H1 (cell line): Measurements from ENCODE around the gene NIFK. TPM values are rescaled to one million over a fixed set of nuclear protein-coding genes. Genes with fewer than 3 reads are reported as not detected.

ENCODE experiments used
- CHD7 ChIP-seq: fragments of 300-600 bp; sonication (generic); IDR thresholded peaks from 2 replicates; pipeline ENCODE4 v1.7.1; 2012; ENCODE audit warnings: low read length, moderate library complexity, mild to moderate bottlenecking, inconsistent platforms; ENCODE audit not compliant: insufficient replicate concordance
- polyA plus RNA-seq, 7 experiments: library from polyadenylated mRNA; depleted of rRNA in 3 of 7; stranded (reverse) in 5 of 7; unstranded in 2 of 7; fragments of >200 nt in 5 of 7; fragments of 200-250 nt in 2 of 7; gene quantifications; 1 replicate in 5 of 7; 2 replicates in 1 of 7; 4 replicates in 1 of 7; pipeline versions ENCODE4 v1.2.1 to v1.2.3, GENCODE V29; 2011 to 2013; ENCODE audit warnings: missing spikeins in 2 of 7, mixed read lengths in 2 of 7
- total RNA-seq: library from RNA; stranded (reverse); fragmentation: NEBNext Ultra II Directional; extraction: Animal tissue kit (Norgen Biotek cat#: 25700); gene quantifications from 2 replicates; pipeline ENCODE4 v1.2.1, GENCODE V29; 2021
- TF ChIP-seq, protein P1 (sequence below): IDR thresholded peaks from 2 replicates; pipeline ENCODE4 v1.6.1; 2012; ENCODE audit warnings: inconsistent platforms

The NIFK gene
- total and polyA plus RNA-seq, 2 of the 8 experiments (the other 6 are each of a cell fraction or from before 2014, with no cell fraction given) = 24.4 to 117 TPM

DNA sequence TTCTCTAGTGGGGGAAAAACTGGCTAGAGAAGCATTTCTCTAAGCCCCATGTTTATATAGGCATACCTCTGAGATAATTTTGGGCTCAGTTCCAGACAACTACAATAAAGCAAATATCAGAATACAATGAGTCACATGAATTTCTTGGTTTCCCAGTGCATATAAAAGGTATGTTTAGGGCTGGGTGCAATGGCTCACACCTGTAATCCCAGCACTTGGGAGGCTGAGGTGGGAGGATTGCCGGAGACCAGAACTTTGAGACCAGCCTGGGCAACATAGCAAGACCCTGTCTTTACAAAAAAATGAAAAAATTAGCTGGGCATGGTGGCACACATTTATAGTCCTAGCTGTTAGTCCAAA, 41.0 kb upstream of the NIFK start (continued):
- no peak for TF ChIP-seq CHD7
- TF ChIP-seq, protein P1, sequence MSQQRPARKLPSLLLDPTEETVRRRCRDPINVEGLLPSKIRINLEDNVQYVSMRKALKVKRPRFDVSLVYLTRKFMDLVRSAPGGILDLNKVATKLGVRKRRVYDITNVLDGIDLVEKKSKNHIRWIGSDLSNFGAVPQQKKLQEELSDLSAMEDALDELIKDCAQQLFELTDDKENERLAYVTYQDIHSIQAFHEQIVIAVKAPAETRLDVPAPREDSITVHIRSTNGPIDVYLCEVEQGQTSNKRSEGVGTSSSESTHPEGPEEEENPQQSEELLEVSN = no peak
- TF ChIP-seq, all 59 proteins: peak for 1
